Left lung (tissue), 14 donors: Measurements from ENCODE around the gene ESR1. TPM values are rescaled to one million over a fixed set of nuclear protein-coding genes. Genes with fewer than 3 reads are reported as not detected.
A peak's percentile ranks its signal among the peaks of the same experiment; 100 is the strongest.

Experiments
- ATAC-seq: fragments of 200-7000 bp; cut with Tn5 transposase; one replicate; pipeline ENCODE4 v1.9.1; 2020; ENCODE audit warnings: moderate library complexity
- DNase-seq, 4 donors: peaks; one replicate each; pipeline ENCODE4 v3.0.0-alpha.2; 2013 to 2020
- H3K27ac ChIP-seq, 2 donors: fragments of 200-600 bp; sonication (generic) in 1 of 2; one replicate each; pipeline versions ENCODE4 v1.5.0 to v1.8.0; 2020 to 2021
- H3K27me3 ChIP-seq, 2 donors: fragments of 200-600 bp; sonication (generic) in 1 of 2; one replicate each; pipeline versions ENCODE4 v1.5.0 to v1.8.0; 2020 to 2021
- H3K36me3 ChIP-seq, 2 donors: fragments of 200-600 bp; sonication (generic) in 1 of 2; one replicate each; pipeline versions ENCODE4 v1.5.0 to v1.8.0; 2020 to 2021
- H3K4me1 ChIP-seq, 2 donors: fragments of 200-600 bp; one replicate each; pipeline ENCODE4 v1.8.0; 2021
- H3K4me3 ChIP-seq, 2 donors: fragments of 200-600 bp; sonication (generic) in 1 of 2; one replicate each; pipeline versions ENCODE4 v1.5.0 to v1.8.0; 2020 to 2021; ENCODE audit warnings: mild to moderate bottlenecking in 1 of 2
- H3K9me3 ChIP-seq, 2 donors: fragments of 200-600 bp; sonication (generic) in 1 of 2; one replicate each; pipeline versions ENCODE4 v1.5.0 to v1.8.0; 2020 to 2021
- CTCF ChIP-seq, 2 donors: fragments of 200-600 bp; sonication (generic) in 1 of 2; IDR thresholded peaks; one replicate each; pipeline versions ENCODE4 v1.5.0 to v1.8.0; 2021; ENCODE audit warnings: antibody characterized with exemption in 2 of 2
- intact Hi-C, 2 donors: fragments of 100-400 bp; cut with DNase I; formaldehyde crosslinking; loops; one replicate each; pipeline versions ENCODE4 v1.11.2 to v1.14.2; 2022
- long read RNA-seq, 12 donors: library from polyadenylated mRNA in 2 of 12; unstranded in 2 of 12; transcript quantifications; one replicate each; pipeline ENCODE4 v2.0.0 and lab custom pipeline, GENCODE V29; 2019 to 2026
- polyA plus RNA-seq, 6 donors: library from polyadenylated mRNA; unstranded; fragments of 120-200 nt; gene quantifications; one replicate each; pipeline ENCODE4 v1.2.1, GENCODE V29; 2013; ENCODE audit not compliant: insufficient read length in 6 of 6
- total RNA-seq, 2 donors: library from RNA; stranded (reverse); fragmentation: NEBNext Ultra II Directional; extraction: Animal tissue kit (Norgen Biotek cat#: 25700); gene quantifications; one replicate each; pipeline ENCODE4 v1.2.1, GENCODE V29; 2021
- donor health status: DM: no; HTN: yes; CAD: no.
- donor health status: DM: no; HTN: no; CAD: no.

The ESR1 gene
- total RNA-seq: 1 to 10 TPM; 2.2 to 2.7 TPM
- polyA plus RNA-seq: 1 to 10 TPM in 5 of 6 donors, under 1 TPM in 1; 0.91 to 1.9 (median 1.7) TPM
- long read RNA-seq, donor 1: 0 reads
- long read RNA-seq, donor 2: 0 reads
- long read RNA-seq, donor 3: 0 reads
- long read RNA-seq, donor 4, partial matches to known transcripts: 0 of 1 reads
- long read RNA-seq, donor 4, other reads (novel, unspliced or antisense): 1 of 1 reads
- long read RNA-seq, donor 5, partial matches to known transcripts: 30 of 30 reads
- long read RNA-seq, donor 5, other reads (novel, unspliced or antisense): 0 of 30 reads
- long read RNA-seq, donor 6, partial matches to known transcripts: 18 of 18 reads
- long read RNA-seq, donor 6, other reads (novel, unspliced or antisense): 0 of 18 reads
- long read RNA-seq, donor 7: 0 reads
- long read RNA-seq, donor 8: 0 reads
- long read RNA-seq, donor 9: 0 reads
- long read RNA-seq, donor 10: 0 reads
- long read RNA-seq, donor 11, partial matches to known transcripts: 17 of 17 reads
- long read RNA-seq, donor 11, other reads (novel, unspliced or antisense): 0 of 17 reads
- long read RNA-seq, donor 12, partial matches to known transcripts: 26 of 26 reads
- long read RNA-seq, donor 12, other reads (novel, unspliced or antisense): 0 of 26 reads

- TF ChIP-seq CTCF (IDR thresholded peaks at IDR 0.05): no peak
- Histone ChIP-seq H3K27me3 (peaks cover 37 to 79% of the 10 kb centered on the region in 2 donors), H3K27ac (no peak within 1 kb of the TSS)
Observed at GRCh38 chr6:151807513-151808370, at the start of gene ESR1. ESR1 (plus strand) TSS chr6:151807682; CDS start chr6:151807913, 231 bp downstream.

GRCh38 chr6:151760486-151760885, 47.0 kb upstream of the ESR1 start:
- ATAC-seq (no peak), DNase-seq (no peak)
- Histone ChIP-seq H3K27ac (no peak overlapping the region), H3K4me3 (no peak overlapping the region), H3K36me3 (no peaks in the 10 kb centered on the region), H3K4me1 (peaks cover 0 to 12% of the 10 kb centered on the region in 2 donors), H3K27me3 (no peaks in the 10 kb centered on the region), H3K9me3 (no peaks in the 10 kb centered on the region)
- TF ChIP-seq CTCF (IDR thresholded peaks at IDR 0.05): no peak
- intact Hi-C loops: loop anchor here in 1 of 2 donors (10.0 kb wide), 1 partner anchor 364 kb away; no protein-coding TSS in a partner anchor

More at GRCh38 chr6:151807513-151808370, at the start of gene ESR1:
- Histone ChIP-seq H3K4me1 (peaks cover 9 to 23% of the 10 kb centered on the region in 2 donors), H3K36me3 (no peaks in the 10 kb centered on the region), H3K4me3 (peak within 1 kb of the TSS; percentile 27 to 40), H3K9me3 (no peaks in the 10 kb centered on the region)
- peak; percentile 54 for ATAC-seq
- intact Hi-C loops: no loop called here
- DNase-seq: peak in 2 of 4 donors; percentile 19 to 82

- DNase-seq: no peak
- no peaks in the 10 kb centered on the region for H3K36me3 ChIP-seq
- H3K27me3 ChIP-seq: no peaks in the 10 kb centered on the region
- TF ChIP-seq CTCF (IDR thresholded peaks at IDR 0.05): no peak
- intact Hi-C loops: loop anchor here in 1 of 2 donors (10.0 kb wide), 1 partner anchor 363 kb away; no protein-coding TSS in a partner anchor
- H3K9me3 ChIP-seq: no peaks in the 10 kb centered on the region
- H3K27ac ChIP-seq: no peak overlapping the region
- peaks cover 0 to 13% of the 10 kb centered on the region in 2 donors for H3K4me1 ChIP-seq
- ATAC-seq: no peak
- no peak overlapping the region for H3K4me3 ChIP-seq
Observed at GRCh38 chr6:151761851-151762250, 45.6 kb upstream of the ESR1 start.

- no peak for ATAC-seq
- DNase-seq: no peak
- no peak for TF ChIP-seq CTCF (IDR thresholded peaks at IDR 0.05)
- intact Hi-C loops: loop anchor here in 1 of 2 donors (10.0 kb wide), 1 partner anchor 362 kb away; no protein-coding TSS in a partner anchor
- Histone ChIP-seq H3K9me3 (no peaks in the 10 kb centered on the region), H3K4me3 (no peak overlapping the region), H3K36me3 (no peaks in the 10 kb centered on the region), H3K27ac (no peak overlapping the region), H3K4me1 (peaks cover 0 to 13% of the 10 kb centered on the region in 2 donors), H3K27me3 (no peaks in the 10 kb centered on the region)
Observed at GRCh38 chr6:151762817-151763216, 44.7 kb upstream of the ESR1 start.
